Tibial artery (tissue), 4 donors: ENCODE measurements around the gene ATP13A4.

Experiments
- DNase-seq, 2 donors: peaks; one replicate each; pipeline ENCODE4 v3.0.0-alpha.2; 2019
- H3K27ac ChIP-seq, 2 donors: fragments of 200-600 bp; sonication (generic) in 1 of 2; 1 replicate in 1 of 2; 2 replicates in 1 of 2; pipeline ENCODE4 v1.5.1; 2018 to 2019; ENCODE audit warnings: mild to moderate bottlenecking in 1 of 2
- H3K27me3 ChIP-seq, 2 donors: fragments of 200-600 bp; sonication (generic) in 1 of 2; one replicate each; pipeline versions ENCODE4 v1.5.1 to v1.6.0; 2016 to 2019
- H3K36me3 ChIP-seq, 3 donors: fragments of 200-600 bp; sonication (generic) in 2 of 3; one replicate each; pipeline ENCODE4 v1.5.1; 2016 to 2019; ENCODE audit warnings: mild to moderate bottlenecking in 2 of 3
- H3K4me1 ChIP-seq, 4 donors: fragments of 200-600 bp; sonication (generic) in 2 of 4; 1 replicate in 3 of 4; 2 replicates in 1 of 4; pipeline ENCODE4 v1.5.1; 2016 to 2019
- H3K4me3 ChIP-seq, 2 donors: fragments of 200-600 bp; sonication (generic) in 1 of 2; 1 replicate in 1 of 2; 2 replicates in 1 of 2; pipeline ENCODE4 v1.5.1; 2018 to 2019; ENCODE audit warnings: mild to moderate bottlenecking in 2 of 2
- H3K9me3 ChIP-seq, 3 donors: fragments of 200-600 bp; sonication (generic) in 1 of 3; one replicate each; pipeline ENCODE4 v1.5.1; 2016 to 2019
- CTCF ChIP-seq, 2 experiments: fragments of 200-600 bp in 1 of 2; fragments of 450-650 bp in 1 of 2; IDR thresholded peaks; one replicate each; pipeline ENCODE4 v1.5.1; 2017 to 2019; ENCODE audit warnings: antibody characterized with exemption in 2 of 2, mild to moderate bottlenecking in 1 of 2, moderate library complexity in 1 of 2
- intact Hi-C: fragments of 100-400 bp; cut with DNase I; formaldehyde crosslinking; loops from one replicate; pipeline ENCODE4 v1.15.0; 2023; ENCODE audit warnings: low total_unique reads

Gene ATP13A4

DNA sequence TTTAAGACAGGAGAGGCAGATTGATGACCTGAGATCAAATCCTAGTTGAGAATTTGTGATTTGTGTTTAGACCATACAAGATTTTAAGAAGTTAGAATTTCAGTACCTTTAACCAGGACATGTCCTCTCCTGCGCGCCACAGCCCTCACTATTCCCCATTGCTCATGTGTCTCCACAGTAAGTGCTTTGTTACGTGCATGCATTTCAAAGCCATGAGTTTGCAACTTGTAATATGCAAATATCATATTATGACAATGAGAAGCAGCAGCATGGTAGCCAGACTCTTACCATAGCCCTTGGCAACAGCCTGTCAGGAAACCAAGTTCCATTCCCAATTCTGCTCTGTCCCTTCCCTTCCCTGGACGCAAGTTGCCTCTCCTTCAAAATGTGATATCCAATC, 102.8 kb downstream of the ATP13A4 start:
- Histone ChIP-seq H3K27ac (no peak overlapping the region), H3K4me1 (no peaks in the 10 kb centered on the region), H3K9me3 (no peaks in the 10 kb centered on the region), H3K36me3 (no peaks in the 10 kb centered on the region), H3K27me3 (no peaks in the 10 kb centered on the region), H3K4me3 (no peak overlapping the region)
- no peak for TF ChIP-seq CTCF (IDR thresholded peaks at IDR 0.05)
- intact Hi-C loops = no loop called here
- no peak for DNase-seq

DNA sequence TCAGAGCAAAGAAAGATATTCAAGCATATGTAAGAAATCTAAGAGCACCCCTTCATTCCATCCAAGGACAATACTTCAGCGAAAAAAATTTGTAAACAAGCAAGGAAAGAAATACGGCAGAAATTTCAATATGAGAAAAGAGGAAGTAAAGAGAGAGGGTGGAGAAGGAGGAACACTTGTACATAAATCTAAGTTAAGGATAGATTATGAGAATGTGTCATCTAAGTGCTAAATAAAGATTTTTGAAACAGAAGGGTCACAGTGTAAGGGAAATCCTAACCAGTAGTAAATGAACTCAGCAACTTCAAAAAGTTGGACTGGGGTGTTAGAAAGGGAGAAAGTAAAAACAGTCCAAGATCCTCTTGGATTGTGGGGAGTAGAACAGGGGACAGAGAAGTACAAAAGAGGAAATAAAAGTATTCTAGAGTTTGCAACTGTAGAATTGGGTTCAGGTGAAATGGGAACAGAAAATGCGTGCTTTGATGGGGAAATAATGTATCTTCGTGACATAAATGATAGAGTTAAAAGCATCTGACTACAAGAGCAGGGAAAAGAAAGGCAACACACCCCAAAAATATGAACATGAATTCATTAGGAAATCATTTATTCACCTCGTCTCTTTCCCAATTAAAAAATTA, 107.6 kb downstream of the ATP13A4 start:
- H3K36me3 ChIP-seq = no peaks in the 10 kb centered on the region
- DNase-seq = no peak
- no peak overlapping the region for H3K27ac ChIP-seq
- no peak for TF ChIP-seq CTCF (IDR thresholded peaks at IDR 0.05)
- H3K4me3 ChIP-seq = no peak overlapping the region
- H3K4me1 ChIP-seq = no peaks in the 10 kb centered on the region
- no peaks in the 10 kb centered on the region for H3K9me3 ChIP-seq
- intact Hi-C loops = no loop called here
- no peaks in the 10 kb centered on the region for H3K27me3 ChIP-seq

DNA sequence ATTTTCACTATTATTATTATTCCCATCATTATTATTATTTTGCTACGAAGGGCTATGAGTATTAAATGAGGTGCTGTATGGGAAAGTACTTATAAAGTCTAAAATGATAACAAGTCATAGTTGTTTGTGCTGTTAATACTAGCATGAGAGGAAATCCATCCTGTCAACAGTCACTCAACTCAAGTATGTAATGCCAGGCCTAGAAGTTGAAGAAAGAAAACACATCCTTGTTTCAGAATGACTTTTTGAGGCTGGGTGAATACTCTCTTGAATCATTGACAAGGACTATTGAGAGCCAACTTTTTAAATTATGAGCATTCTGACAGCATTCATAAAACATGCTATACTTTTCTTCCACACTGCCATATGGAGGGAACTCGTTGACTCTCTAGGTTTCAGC, 115.3 kb downstream of the ATP13A4 start:
- no peak for DNase-seq
- no peak overlapping the region for H3K4me3 ChIP-seq
- H3K36me3 ChIP-seq = no peaks in the 10 kb centered on the region
- no peaks in the 10 kb centered on the region for H3K27me3 ChIP-seq
- no peaks in the 10 kb centered on the region for H3K9me3 ChIP-seq
- H3K4me1 ChIP-seq = no peaks in the 10 kb centered on the region
- H3K27ac ChIP-seq = no peak overlapping the region
- no peak for TF ChIP-seq CTCF (IDR thresholded peaks at IDR 0.05)
- intact Hi-C loops = no loop called here

- Histone ChIP-seq H3K4me3 (no peak overlapping the region), H3K27ac (no peak overlapping the region), H3K9me3 (peaks cover 0 to 17% (median 12%) of the 10 kb centered on the region in 3 donors), H3K27me3 (no peaks in the 10 kb centered on the region), H3K4me1 (no peaks in the 10 kb centered on the region), H3K36me3 (no peaks in the 10 kb centered on the region)
- TF ChIP-seq CTCF (IDR thresholded peaks at IDR 0.05) = no peak
- intact Hi-C loops = no loop called here
- DNase-seq = no peak
These were observed 135.9 kb downstream of the ATP13A4 start for GRCh38 chr3:193418576-193419373.

- no peak for DNase-seq
- H3K36me3 ChIP-seq = no peaks in the 10 kb centered on the region
- H3K9me3 ChIP-seq = peaks cover 0 to 13% (median 12%) of the 10 kb centered on the region in 3 donors
- H3K27ac ChIP-seq = no peak overlapping the region
- H3K4me3 ChIP-seq = no peak overlapping the region
- no peak for TF ChIP-seq CTCF (IDR thresholded peaks at IDR 0.05)
- H3K4me1 ChIP-seq = no peaks in the 10 kb centered on the region
- no peaks in the 10 kb centered on the region for H3K27me3 ChIP-seq
- intact Hi-C loops = no loop called here
These were observed 138.1 kb downstream of the ATP13A4 start for GRCh38 chr3:193416629-193417028.
